ENCODE results near the gene XXYLT1. TPM values are rescaled to one million over a fixed set of nuclear protein-coding genes. Genes with fewer than 3 reads are reported as not detected.

XXYLT1 gene
- total and polyA plus RNA-seq, 2 of the 8 experiments (the other 6 are each of a cell fraction or from before 2014, with no cell fraction given) = 18.9 to 23.8 TPM

DNA sequence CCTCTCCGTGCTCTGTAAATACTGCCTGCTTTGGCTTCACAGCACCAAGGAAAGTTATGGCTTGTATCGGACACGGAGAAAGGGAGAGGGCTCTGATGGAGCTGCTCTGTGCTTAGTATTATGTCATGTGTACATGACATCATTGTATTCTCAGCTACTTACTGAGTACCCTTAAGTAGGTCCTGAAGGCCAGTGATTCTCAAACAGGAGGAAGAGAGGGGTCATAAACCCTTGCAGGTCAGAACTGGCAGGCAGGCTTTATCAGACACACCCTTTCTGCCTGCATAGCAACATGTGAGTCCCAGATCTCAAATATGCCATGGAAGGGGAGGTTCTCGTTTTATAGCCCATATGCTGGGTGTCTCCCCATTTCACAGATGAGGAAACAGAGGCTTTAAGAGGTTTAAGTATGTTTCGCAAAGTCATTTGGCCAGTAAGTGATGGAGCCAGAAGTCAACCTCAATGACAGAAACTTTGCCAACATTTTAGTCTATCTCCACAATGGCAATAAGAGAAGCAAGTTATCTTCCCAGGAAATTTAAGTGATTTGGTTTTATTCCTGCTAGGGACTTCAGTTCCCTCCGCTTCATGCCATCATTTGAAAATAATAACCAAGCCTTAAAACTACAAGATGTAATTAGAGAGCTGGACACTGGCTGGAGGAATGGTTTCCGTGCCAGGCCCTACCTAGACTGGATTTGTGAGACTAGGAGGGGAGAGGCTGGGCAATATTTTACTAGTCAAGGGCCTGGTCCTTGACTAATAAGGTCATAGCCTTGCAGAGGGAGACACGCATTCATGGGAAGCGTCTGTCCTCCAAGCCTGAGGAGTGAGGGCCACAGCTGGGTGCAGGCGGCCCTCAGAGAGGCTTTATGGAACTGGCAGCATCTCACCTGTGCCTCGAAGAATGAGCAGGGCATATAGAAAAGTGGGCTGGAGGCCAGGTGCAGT lies 133.0 kb downstream of the XXYLT1 start:
- 90% methylated on average over 11 of the region's 11 CpGs; no CpG with 5 or more reads in 1 of the 2 experiments for WGBS, 2 experiments (ENCODE audit: extremely low coverage in 1 of 2, insufficient coverage in 1 of 2, insufficient read length in 1 of 2, insufficient replicate concordance in 2 of 2, low coverage in 1 of 2, low lambda C conversion rate in 2 of 2, missing lambda C conversion rate in 1 of 2)
- no peak overlapping the region for H3K14ac ChIP-seq (ENCODE audit: insufficient read length)
- H3K18ac ChIP-seq (ENCODE audit: extremely low read depth, low read length) = no peak overlapping the region
- H3K4me3 ChIP-seq (ENCODE audit: extremely low read depth in 1 of 4, insufficient read depth in 2 of 4, low read depth in 3 of 4, low read length in 4 of 4) = no peak overlapping the region
- ChIA-PET POLR2A (ENCODE audit: partially characterized antibody) (interaction anchor here (1.0 kb wide), 1 partner anchor 12 kb away, joined by 3 read pairs; no protein-coding TSS in a partner anchor), CTCF (ENCODE audit: partially characterized antibody) (interaction anchor here (1.2 to 1.5 kb wide), 3 partner anchors 33 to 72 kb away, joined by 3 read pairs; no protein-coding TSS in a partner anchor)
- DNase-seq (ENCODE audit: low read depth in 1 of 2, low spot score in 2 of 2) (no peak), FAIRE-seq (no peak)
- no peak overlapping the region for H2BK20ac ChIP-seq (ENCODE audit: low read length)
- H2AK5ac ChIP-seq (ENCODE audit: low read depth, low read length) = no peak overlapping the region
- H3K9ac ChIP-seq (replicated peaks in 1 of 4; ENCODE audit: extremely low read depth in 1 of 4, low read depth in 3 of 4, low read length in 3 of 4) = no peak overlapping the region
- 0 out of 4 replicates have a peak, but pooled peaks cover 0 to 4% of the 10 kb centered on the region in 2 experiments for H3K9me3 ChIP-seq (ENCODE audit: insufficient read depth in 2 of 2, low read depth in 1 of 2, low read length in 1 of 2)
- H3K27me3 ChIP-seq (replicated peaks in 1 of 4; ENCODE audit: control insufficient read depth in 3 of 4, extremely low read depth in 1 of 4, insufficient read depth in 3 of 4, low read length in 3 of 4) = no peaks in the 10 kb centered on the region
- no peaks in the 10 kb centered on the region; the same call in 1 of the 2 replicates for H3K79me1 ChIP-seq (ENCODE audit: low read depth, low read length)
- H2BK12ac ChIP-seq (ENCODE audit: low read depth, low read length) = no peak overlapping the region
- H4K8ac ChIP-seq (ENCODE audit: extremely low read depth, insufficient read depth, low read length) = no peak overlapping the region
- H3K79me2 ChIP-seq (ENCODE audit: control insufficient read depth in 1 of 2, insufficient read depth in 2 of 2, low read length in 2 of 2) = no peaks in the 10 kb centered on the region
- no peak overlapping the region for H2BK15ac ChIP-seq (ENCODE audit: low read length)
- no peaks in the 10 kb centered on the region for H3K4me1 ChIP-seq (replicated peaks in 1 of 4; ENCODE audit: control insufficient read depth in 3 of 4, insufficient read depth in 4 of 4, low read length in 3 of 4)
- no peak overlapping the region for H4K91ac ChIP-seq (replicated peaks; ENCODE audit: insufficient read length, low read length)
- H2BK120ac ChIP-seq (replicated peaks; ENCODE audit: low read depth, low read length) = no peak overlapping the region
- no peak overlapping the region for H3K27ac ChIP-seq (ENCODE audit: low read depth, low read length)
- H3K23ac ChIP-seq (ENCODE audit: insufficient read length) = no peak overlapping the region
- no peak overlapping the region for H4K5ac ChIP-seq (ENCODE audit: insufficient read length, low read depth, low read length)
- no peak overlapping the region for H3K56ac ChIP-seq (replicated peaks; ENCODE audit: insufficient read length, low read depth, low read length)
- no peak overlapping the region for H2AFZ ChIP-seq (ENCODE audit: low read length)
- H2BK5ac ChIP-seq (ENCODE audit: low read depth, low read length) = peak overlapping the region; percentile 56; the same call in 1 of the 2 replicates
- H3K4ac ChIP-seq (replicated peaks; ENCODE audit: insufficient read length, low read depth, low read length) = no peak overlapping the region
- no peaks in the 10 kb centered on the region; a peak in 1 of 8 replicates for H3K36me3 ChIP-seq (ENCODE audit: control insufficient read depth in 2 of 4, insufficient read depth in 4 of 4, low read length in 3 of 4)
- peaks cover 0 to 2% of the 10 kb centered on the region in 2 experiments for H4K20me1 ChIP-seq (replicated peaks in 1 of 2; ENCODE audit: control insufficient read depth in 1 of 2, insufficient read depth in 2 of 2, low read length in 2 of 2)
- H3K4me2 ChIP-seq (ENCODE audit: insufficient read depth in 1 of 2, low read depth in 2 of 2, low read length in 2 of 2) = no peak overlapping the region
- H3K23me2 ChIP-seq (ENCODE audit: low read depth, low read length) = no peaks in the 10 kb centered on the region
- no peak for TF ChIP-seq JUND (IDR thresholded peaks at IDR 0.05; ENCODE audit: low read length)
- TF ChIP-seq TAF1 (IDR thresholded peaks at IDR 0.05; ENCODE audit: low read depth, low read length) = no peak
- TF ChIP-seq BCL11A (IDR thresholded peaks at IDR 0.05; ENCODE audit: low read depth in 2 of 2, low read length in 2 of 2) = no peak
- no peak for TF ChIP-seq YY1 (IDR thresholded peaks at IDR 0.05; ENCODE audit: low read depth, low read length)
- TF ChIP-seq SIRT6 (IDR thresholded peaks at IDR 0.05; ENCODE audit: low read length) = no peak
- no peak for TF ChIP-seq TEAD4 (IDR thresholded peaks at IDR 0.05; ENCODE audit: low read depth, low read length)
- no peak for TF ChIP-seq CHD2 (IDR thresholded peaks at IDR 0.05; ENCODE audit: low read length)
- no peak for TF ChIP-seq SUZ12 (IDR thresholded peaks at IDR 0.05; ENCODE audit: low read length)
- TF ChIP-seq CHD1 (IDR thresholded peaks at IDR 0.05; ENCODE audit: low read depth, low read length) = no peak
- TF ChIP-seq POLR2AphosphoS5 (IDR thresholded peaks at IDR 0.05; ENCODE audit: low read depth, low read length) = no peak
- no peak for TF ChIP-seq POU5F1 (IDR thresholded peaks at IDR 0.05; ENCODE audit: low read depth, low read length)
